ENCODE data around the gene CAMKK2. TPM values are rescaled to one million over a fixed set of nuclear protein-coding genes. Genes with fewer than 3 reads are reported as not detected.
"Not testable (repeated sequence)": the region's sequence is repeated elsewhere in the genome, so short reads cannot be mapped to it uniquely, and the experiment has no call there.

Gene CAMKK2
- total and polyA plus RNA-seq, 10 donors: 13.6 to 90.1 (median 63.3) TPM

GRCh38 chr12:121203482-121203881, 93.0 kb downstream of the CAMKK2 start:
- intact Hi-C loops (cut with DNase I; ENCODE audit: low total_unique reads): no loop called here
- no peak for DNase-seq

DNA sequence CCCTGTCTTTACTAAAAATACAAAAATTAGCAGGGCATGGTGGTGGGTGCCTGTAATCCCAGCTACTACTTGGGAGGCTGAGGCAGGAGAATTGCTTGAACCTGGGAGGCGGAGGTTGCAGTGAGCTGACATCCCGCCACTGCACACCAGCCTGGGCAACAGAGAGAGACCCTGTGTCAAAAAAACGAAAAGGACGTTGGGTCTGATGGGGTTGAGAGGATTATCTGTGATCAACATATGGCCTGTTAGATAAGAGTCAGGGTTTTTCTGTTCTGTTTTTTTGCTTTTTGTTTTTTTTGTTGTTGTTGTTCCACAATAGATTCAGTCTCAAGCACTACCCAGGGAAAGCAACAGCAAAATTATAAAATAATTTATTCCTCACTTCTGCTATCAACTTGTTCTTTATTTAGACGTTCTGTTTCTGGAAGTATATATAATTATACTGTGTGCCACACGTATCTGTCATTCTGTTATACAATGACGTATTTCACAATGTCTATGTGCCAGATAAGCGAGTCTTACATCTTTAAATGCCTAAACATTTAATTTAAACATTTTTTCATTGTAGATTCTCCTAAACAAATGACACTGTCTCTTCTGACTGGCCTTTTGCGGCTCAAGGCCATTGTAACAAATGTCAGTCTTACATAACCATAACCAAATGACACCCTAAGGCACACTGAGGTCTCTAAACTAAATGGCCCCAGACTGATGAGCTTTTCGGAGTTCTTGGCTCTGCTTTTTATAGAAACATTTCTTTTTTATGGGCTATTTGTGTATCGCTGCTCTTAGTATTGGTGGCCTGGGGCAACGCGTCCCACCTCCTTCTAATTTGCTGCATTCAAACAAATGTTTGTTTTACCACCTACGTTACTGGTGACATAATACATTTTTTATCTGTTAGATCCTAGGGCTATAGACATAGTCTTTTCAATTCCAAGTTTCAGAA, 93.8 kb downstream of the CAMKK2 start:
- Histone ChIP-seq H3K4me3 (no peak overlapping the region), H3K4me1 (peaks cover 0 to 13% (median 3%) of the 10 kb centered on the region in 6 donors), H3K27me3 (replicated peaks in 1 of 7) (no peaks in the 10 kb centered on the region), H3K9me3 (no peaks in the 10 kb centered on the region), H3K27ac (no peak overlapping the region), H3K36me3 (no peaks in the 10 kb centered on the region)
- no peak for DNase-seq
- TF ChIP-seq POLR2AphosphoS5 (IDR thresholded peaks at IDR 0.05) (no peak), POLR2A (IDR thresholded peaks at IDR 0.05) (no peak)
- TF ChIP-seq, protein P1, sequence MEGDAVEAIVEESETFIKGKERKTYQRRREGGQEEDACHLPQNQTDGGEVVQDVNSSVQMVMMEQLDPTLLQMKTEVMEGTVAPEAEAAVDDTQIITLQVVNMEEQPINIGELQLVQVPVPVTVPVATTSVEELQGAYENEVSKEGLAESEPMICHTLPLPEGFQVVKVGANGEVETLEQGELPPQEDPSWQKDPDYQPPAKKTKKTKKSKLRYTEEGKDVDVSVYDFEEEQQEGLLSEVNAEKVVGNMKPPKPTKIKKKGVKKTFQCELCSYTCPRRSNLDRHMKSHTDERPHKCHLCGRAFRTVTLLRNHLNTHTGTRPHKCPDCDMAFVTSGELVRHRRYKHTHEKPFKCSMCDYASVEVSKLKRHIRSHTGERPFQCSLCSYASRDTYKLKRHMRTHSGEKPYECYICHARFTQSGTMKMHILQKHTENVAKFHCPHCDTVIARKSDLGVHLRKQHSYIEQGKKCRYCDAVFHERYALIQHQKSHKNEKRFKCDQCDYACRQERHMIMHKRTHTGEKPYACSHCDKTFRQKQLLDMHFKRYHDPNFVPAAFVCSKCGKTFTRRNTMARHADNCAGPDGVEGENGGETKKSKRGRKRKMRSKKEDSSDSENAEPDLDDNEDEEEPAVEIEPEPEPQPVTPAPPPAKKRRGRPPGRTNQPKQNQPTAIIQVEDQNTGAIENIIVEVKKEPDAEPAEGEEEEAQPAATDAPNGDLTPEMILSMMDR (IDR thresholded peaks at IDR 0.05 in 8 of 11, conservative IDR thresholded peaks at IDR 0.05 in 3 of 11): no peak
- intact Hi-C loops (cut with DNase I; ENCODE audit: low total_unique reads): no loop called here
- WGBS, 5 donors: 72 to 81% (median 79%) methylated on average over 14 of the region's 14 CpGs

More at GRCh38 chr12:121203482-121203881, 93.0 kb downstream of the CAMKK2 start:
- Histone ChIP-seq H3K4me1 (peaks cover 0 to 13% (median 3%) of the 10 kb centered on the region in 6 donors), H3K4me3 (no peak overlapping the region), H3K27ac (no peak overlapping the region), H3K36me3 (no peaks in the 10 kb centered on the region), H3K9me3 (no peaks in the 10 kb centered on the region), H3K27me3 (replicated peaks in 1 of 7) (no peaks in the 10 kb centered on the region)
- WGBS, 5 donors: 88 to 93% (median 90%) methylated on average over 11 of the region's 11 CpGs
- TF ChIP-seq POLR2AphosphoS5 (IDR thresholded peaks at IDR 0.05): no peak
- TF ChIP-seq POLR2A (IDR thresholded peaks at IDR 0.05): no peak
- TF ChIP-seq, protein P1 (IDR thresholded peaks at IDR 0.05 in 8 of 11, conservative IDR thresholded peaks at IDR 0.05 in 3 of 11): no peak

DNA sequence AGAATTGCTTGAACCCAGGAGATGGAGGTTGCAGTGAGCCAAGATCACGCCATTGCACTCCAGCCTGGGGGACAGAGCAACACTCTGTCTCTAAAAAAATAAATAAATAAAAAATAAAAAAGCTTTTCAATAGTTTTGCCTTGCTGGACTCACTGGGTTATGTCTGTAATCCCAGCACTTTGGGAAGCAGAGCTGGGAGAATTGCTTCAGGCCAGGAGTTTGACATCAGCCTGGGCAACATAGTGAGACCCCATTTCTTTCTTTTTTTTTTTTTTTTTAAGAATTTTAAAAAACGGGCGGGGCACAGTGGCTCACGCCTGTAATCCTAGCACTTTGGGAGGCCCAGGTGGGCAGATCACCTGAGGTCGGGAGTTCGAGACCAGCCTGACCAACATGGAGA, 95.4 kb downstream of the CAMKK2 start:
- H3K27ac ChIP-seq; H3K9me3 ChIP-seq; H3K36me3 ChIP-seq; DNase-seq; H3K4me3 ChIP-seq; intact Hi-C loops (cut with DNase I; ENCODE audit: low total_unique reads); H3K27me3 ChIP-seq (replicated peaks in 1 of 7): not testable (repeated sequence)
- 91 to 99% (median 95%) methylated on average over 6 of the region's 6 CpGs for WGBS, 5 donors
- H3K4me1 ChIP-seq: peaks cover 0 to 24% (median 11%) of the 10 kb centered on the region in 6 donors

GRCh38 chr12:121198949-121199348, 97.6 kb downstream of the CAMKK2 start:
- no peaks in the 10 kb centered on the region for H3K36me3 ChIP-seq
- H3K27me3 ChIP-seq (replicated peaks in 1 of 7): no peaks in the 10 kb centered on the region
- 67 to 89% (median 76%) methylated on average over 7 of the region's 7 CpGs for WGBS, 5 donors
- H3K4me3 ChIP-seq: no peak overlapping the region
- TF ChIP-seq, protein P1 (IDR thresholded peaks at IDR 0.05 in 8 of 11, conservative IDR thresholded peaks at IDR 0.05 in 3 of 11): no peak
- TF ChIP-seq POLR2A (IDR thresholded peaks at IDR 0.05) (no peak), POLR2AphosphoS5 (IDR thresholded peaks at IDR 0.05) (no peak)
- H3K9me3 ChIP-seq: no peaks in the 10 kb centered on the region
- H3K4me1 ChIP-seq: peaks cover 0 to 13% (median 7%) of the 10 kb centered on the region in 6 donors
- H3K27ac ChIP-seq: no peak overlapping the region
- intact Hi-C loops (cut with DNase I; ENCODE audit: low total_unique reads): no loop called here
- no peak for DNase-seq
